ENCODE data around the gene RASGEF1C.

Gene RASGEF1C

GRCh38 chr5:180175015-180175431, 34.0 kb downstream of the RASGEF1C start:
- in situ Hi-C loops (cut with HindIII; ENCODE audit: low sequenced_read_pairs) = no loop called here
- no peak overlapping the region for H3K4me3 ChIP-seq (ENCODE audit: low read depth, low read length)
- TF ChIP-seq CTCF (IDR thresholded peaks at IDR 0.05; ENCODE audit: low read depth, low read length, missing control alignments) = no peak
- DNase-seq (ENCODE audit: low read depth) = no peak

GRCh38 chr5:180174587-180174972, 34.4 kb downstream of the RASGEF1C start:
- DNase-seq (ENCODE audit: low read depth) = no peak
- H3K4me3 ChIP-seq (ENCODE audit: low read depth, low read length) = no peak overlapping the region
- no peak for TF ChIP-seq CTCF (IDR thresholded peaks at IDR 0.05; ENCODE audit: low read depth, low read length, missing control alignments)
- in situ Hi-C loops (cut with HindIII; ENCODE audit: low sequenced_read_pairs) = no loop called here

GRCh38 chr5:180173875-180174586, 35.0 kb downstream of the RASGEF1C start:
- in situ Hi-C loops (cut with HindIII; ENCODE audit: low sequenced_read_pairs) = no loop called here
- no peak for DNase-seq (ENCODE audit: low read depth)
- no peak for TF ChIP-seq CTCF (IDR thresholded peaks at IDR 0.05; ENCODE audit: low read depth, low read length, missing control alignments)
- H3K4me3 ChIP-seq (ENCODE audit: low read depth, low read length) = no peak overlapping the region

GRCh38 chr5:180173198-180173544, 35.8 kb downstream of the RASGEF1C start:
- in situ Hi-C loops (cut with HindIII; ENCODE audit: low sequenced_read_pairs) = no loop called here
- H3K4me3 ChIP-seq (ENCODE audit: low read depth, low read length) = no peak overlapping the region
- no peak for DNase-seq (ENCODE audit: low read depth)
- no peak for TF ChIP-seq CTCF (IDR thresholded peaks at IDR 0.05; ENCODE audit: low read depth, low read length, missing control alignments)

- DNase-seq (ENCODE audit: low read depth) = no peak
- in situ Hi-C loops (cut with HindIII; ENCODE audit: low sequenced_read_pairs) = no loop called here
- no peak overlapping the region for H3K4me3 ChIP-seq (ENCODE audit: low read depth, low read length)
These were observed 36.4 kb downstream of the RASGEF1C start for GRCh38 chr5:180172447-180173197.

GRCh38 chr5:180171568-180172094, 37.4 kb downstream of the RASGEF1C start:
- no peak for TF ChIP-seq CTCF (IDR thresholded peaks at IDR 0.05; ENCODE audit: low read depth, low read length, missing control alignments)
- no peak overlapping the region for H3K4me3 ChIP-seq (ENCODE audit: low read depth, low read length)
- no peak for DNase-seq (ENCODE audit: low read depth)
- in situ Hi-C loops (cut with HindIII; ENCODE audit: low sequenced_read_pairs) = no loop called here

More at GRCh38 chr5:180172447-180173197, 36.4 kb downstream of the RASGEF1C start:
- no peak for TF ChIP-seq CTCF (IDR thresholded peaks at IDR 0.05; ENCODE audit: low read depth, low read length, missing control alignments)

All from astrocyte of the cerebellum (primary cell).